ENCODE data around the gene CHST7. TPM values are rescaled to one million over a fixed set of nuclear protein-coding genes. Genes with fewer than 3 reads are reported as not detected.
A peak's percentile ranks its signal among the peaks of the same experiment; 100 is the strongest.

The CHST7 gene
- total and polyA plus RNA-seq, 2 experiments from 2014 or later, result 7.6 to 27.2 TPM

DNA sequence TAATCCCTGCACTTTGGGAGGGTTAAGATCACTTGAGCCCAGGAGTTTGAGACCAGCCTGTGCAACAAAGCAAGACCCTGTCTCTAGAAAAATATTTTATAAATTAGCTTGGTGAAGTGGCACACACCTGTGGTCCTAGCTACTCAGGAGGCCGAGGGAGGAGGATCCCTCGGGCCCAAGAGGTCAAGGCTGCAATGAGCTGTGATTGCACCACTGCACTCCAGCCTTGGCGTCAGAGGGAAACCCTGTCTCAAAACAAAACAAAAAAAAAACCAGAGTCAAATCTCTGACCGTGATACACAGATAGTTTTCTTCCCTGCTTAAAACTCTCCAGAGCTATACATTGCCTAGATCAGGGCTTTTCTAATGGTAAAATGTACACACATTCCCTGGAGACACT lies 53.5 kb downstream of the CHST7 start (continued):
- TF ChIP-seq EZH2 (IDR thresholded peaks at IDR 0.05; ENCODE audit: low read depth, unreplicated experiment), result no peak

DNA sequence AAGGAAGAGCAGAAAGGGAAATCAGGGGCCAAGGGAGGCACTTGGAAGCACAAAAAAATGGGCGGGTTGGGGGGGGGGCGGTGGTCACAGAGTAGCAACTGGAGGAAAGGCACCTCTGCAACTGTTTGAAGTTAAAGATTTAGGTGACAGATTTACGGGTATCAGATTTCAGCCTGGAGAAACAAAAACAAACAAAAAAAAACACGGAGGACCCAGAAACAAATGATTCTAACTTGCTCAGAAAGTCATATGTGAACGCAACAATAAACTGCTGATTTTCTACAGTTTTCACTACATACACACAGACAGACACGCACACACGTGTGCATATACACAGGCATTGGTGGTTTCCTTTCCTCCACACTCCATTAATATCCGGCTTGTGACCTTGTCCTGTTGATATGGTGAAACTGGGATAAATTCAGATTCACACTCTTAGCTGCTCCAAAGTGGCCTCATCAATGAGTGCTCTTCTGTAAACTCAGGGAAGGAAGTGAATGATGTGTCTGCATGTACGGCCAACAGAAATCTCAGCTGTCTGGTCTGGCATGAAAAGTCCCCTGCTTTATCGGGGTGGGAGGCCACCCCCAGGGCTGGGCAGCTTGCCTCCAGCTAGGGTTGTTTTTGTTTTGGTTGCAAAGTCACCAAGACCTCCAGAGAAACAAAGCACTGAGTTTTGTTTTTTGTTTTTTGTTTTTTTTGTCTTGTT lies 54.3 kb downstream of the CHST7 start:
- Histone ChIP-seq H3K27me3 (ENCODE audit: insufficient read depth) (no peaks in the 10 kb centered on the region), H3K36me3 (ENCODE audit: insufficient read depth) (no peaks in the 10 kb centered on the region), H4K20me1 (replicated peaks; ENCODE audit: insufficient read depth) (no peaks in the 10 kb centered on the region), H2AFZ (no peak overlapping the region), H3K79me2 (replicated peaks; ENCODE audit: insufficient read depth) (no peaks in the 10 kb centered on the region), H3K4me2 (no peak overlapping the region), H3K27ac (ENCODE audit: low read depth) (no peak overlapping the region), H3K9me2 (ENCODE audit: insufficient read depth) (no peaks in the 10 kb centered on the region), H3K4me3 (no peak overlapping the region), H3K4me1 (ENCODE audit: insufficient read depth) (peaks cover 11% of the 10 kb centered on the region; the same call in 1 of the 2 replicates), H3F3A (replicated peaks; ENCODE audit: low read depth) (no peaks in the 10 kb centered on the region)
- DNase-seq (ENCODE audit: low spot score) (no peak), ATAC-seq (no peak)
- Mint-ChIP-seq H3K4me3 (no peak overlapping the region), H3K27me3 (ENCODE audit: insufficient read depth, low read depth, poor library complexity) (peaks cover 3% of the 10 kb centered on the region), H3K9me3 (no peaks in the 10 kb centered on the region), H3K36me3 (ENCODE audit: low read depth) (peaks cover 30% of the 10 kb centered on the region), H3K4me1 (peaks cover 24% of the 10 kb centered on the region), H3K27ac (peak overlapping the region; percentile 40)
- TF ChIP-seq ZNF462 (CRISPR knock-in tag; IDR thresholded peaks at IDR 0.05), result no peak
- TF ChIP-seq NANOG (IDR thresholded peaks at IDR 0.05; ENCODE audit: borderline replicate concordance), result no peak
- TF ChIP-seq POLR2AphosphoS5 (IDR thresholded peaks at IDR 0.05; ENCODE audit: low read depth), result no peak
- TF ChIP-seq STAT1 (IDR thresholded peaks at IDR 0.05; ENCODE audit: unreplicated experiment), result no peak
- no peak for TF ChIP-seq ZNF114 (CRISPR knock-in tag; IDR thresholded peaks at IDR 0.05)
- no peak for TF ChIP-seq ZNF331 (CRISPR knock-in tag; IDR thresholded peaks at IDR 0.05; ENCODE audit: low read depth)
- no peak for TF ChIP-seq REST (IDR thresholded peaks at IDR 0.05; ENCODE audit: unreplicated experiment)
- TF ChIP-seq CREB1 (CRISPR knock-in tag; IDR thresholded peaks at IDR 0.05; ENCODE audit: low read depth), result no peak
- TF ChIP-seq ETS1 (IDR thresholded peaks at IDR 0.05), result no peak
- no peak for TF ChIP-seq JUNB (IDR thresholded peaks at IDR 0.05; ENCODE audit: unreplicated experiment)
- no peak for TF ChIP-seq EZH2phosphoT487 (IDR thresholded peaks at IDR 0.05; ENCODE audit: unreplicated experiment)
- TF ChIP-seq CTCF (conservative IDR thresholded peaks at IDR 0.05; ENCODE audit: low read depth in 2 of 2), result no peak
- no peak for TF ChIP-seq EZH2 (IDR thresholded peaks at IDR 0.05; ENCODE audit: low read depth, unreplicated experiment)
